Endothelial cell of umbilical vein (primary cell): ENCODE data around the gene DHX16. TPM values are rescaled to one million over a fixed set of nuclear protein-coding genes. Genes with fewer than 3 reads are reported as not detected.

Experiments used
- BruUV-seq: library from RNA; stranded (reverse); fragments of 400-500 nt; replicated peaks from 2 replicates; lab custom pipeline; 2021; lab: Mats Ljungman, UMichigan
- CTCF ChIA-PET: fragments of 300-600, 350-600 bp; sonication (Branson Sonifier 250); formaldehyde crosslinking; loops from one replicate; lab custom pipeline; 2021; ENCODE audit warnings: antibody characterized with exemption, inconsistent platforms; lab: Charles Lee
- POLR2A ChIA-PET: fragments of 300-600, 350-600 bp; sonication (Branson Sonifier 250); formaldehyde crosslinking; loops from one replicate; lab custom pipeline; 2021; ENCODE audit warnings: antibody characterized with exemption, inconsistent platforms; lab: Charles Lee
- DNase-seq: peaks from one replicate; pipeline ENCODE4 v3.0.0-alpha.2; 2011; ENCODE audit warnings: low read depth, low spot score
- FAIRE-seq: peaks from 2 replicates; lab custom pipeline; 2011; peaks lifted over from hg19 to GRCh38; lab: Jason Lieb, UNC
- H2AFZ ChIP-seq: 2 replicates; pipeline ENCODE4 v1.6.0; 2012; ENCODE audit warnings: low read depth, low read length, control low read depth, inconsistent platforms
- H3K27ac ChIP-seq: 2 replicates; pipeline ENCODE4 v1.5.1; 2011; ENCODE audit warnings: low read depth, mild to moderate bottlenecking, control low read depth, low read length, moderate library complexity; ENCODE audit not compliant: insufficient read depth
- H3K27me3 ChIP-seq, 2 experiments: 2 replicates each; pipeline versions ENCODE4 v1.6.0 to v1.6.1; 2011; ENCODE audit warnings: low read length in 2 of 2, mixed read lengths in 1 of 2; ENCODE audit not compliant: control insufficient read depth in 2 of 2, insufficient read depth in 2 of 2
- H3K36me3 ChIP-seq, 2 experiments: 2 replicates in 1 of 2; 3 replicates in 1 of 2; pipeline ENCODE4 v1.5.1; 2011; ENCODE audit warnings: low read length in 2 of 2, mild to moderate bottlenecking in 1 of 2, moderate library complexity in 1 of 2; ENCODE audit not compliant: control insufficient read depth in 2 of 2, insufficient read depth in 2 of 2; ENCODE audit errors: extremely low read depth in 1 of 2
- H3K4me1 ChIP-seq: 3 replicates; pipeline ENCODE4 v1.5.1; 2011; ENCODE audit warnings: mild to moderate bottlenecking, low read length; ENCODE audit not compliant: control insufficient read depth, insufficient read depth; ENCODE audit errors: extremely low read depth
- H3K4me2 ChIP-seq: 2 replicates; pipeline ENCODE4 v1.6.1; 2011; ENCODE audit warnings: low read length, control low read depth, mixed read lengths; ENCODE audit not compliant: insufficient read depth
- H3K4me3 ChIP-seq, 3 experiments: fragments of 200-600 bp in 1 of 3; sonication (generic), shearing (Covaris generic) in 1 of 3; replicated peaks in 1 of 3; 2 replicates each; pipeline ENCODE4 v1.5.1; 2011 to 2016; ENCODE audit warnings: control low read depth in 3 of 3, low read length in 3 of 3, mild to moderate bottlenecking in 2 of 3, inconsistent platforms in 1 of 3, low read depth in 1 of 3, moderate library complexity in 1 of 3; ENCODE audit not compliant: insufficient read depth in 1 of 3
- H3K79me2 ChIP-seq: 2 replicates; pipeline ENCODE4 v1.6.0; 2012; ENCODE audit warnings: low read length, inconsistent platforms; ENCODE audit not compliant: control insufficient read depth, insufficient read depth
- H3K9ac ChIP-seq: replicated peaks from 2 replicates; pipeline ENCODE3; 2011; ENCODE audit warnings: low read length, control low read depth; ENCODE audit not compliant: insufficient read depth; ENCODE audit errors: extremely low read depth
- H3K9me1 ChIP-seq: replicated peaks from 3 replicates; pipeline ENCODE4 v1.6.0; 2011; ENCODE audit warnings: mild to moderate bottlenecking, low read length; ENCODE audit not compliant: control insufficient read depth, insufficient read depth; ENCODE audit errors: extremely low read depth
- H3K9me3 ChIP-seq: replicated peaks from 2 replicates; pipeline ENCODE4 v1.5.1; 2012; ENCODE audit warnings: low read length, inconsistent platforms; ENCODE audit not compliant: control insufficient read depth, insufficient read depth
- H4K20me1 ChIP-seq: replicated peaks from 2 replicates; pipeline ENCODE3; 2011; ENCODE audit warnings: mild to moderate bottlenecking, low read length; ENCODE audit not compliant: control insufficient read depth, insufficient read depth; ENCODE audit errors: extremely low read depth
- EZH2 ChIP-seq: IDR thresholded peaks from 2 replicates; pipeline ENCODE4 v1.6.1; 2012; ENCODE audit warnings: borderline replicate concordance, low read depth, mild to moderate bottlenecking, moderate library complexity, low read length, inconsistent platforms; ENCODE audit not compliant: severe bottlenecking
- FOS ChIP-seq: IDR thresholded peaks from 2 replicates; pipeline ENCODE4 v1.6.1; 2011; ENCODE audit warnings: mild to moderate bottlenecking, low read length, moderate library complexity, borderline replicate concordance; ENCODE audit not compliant: insufficient read depth
- GATA2 ChIP-seq: IDR thresholded peaks from 2 replicates; pipeline ENCODE4 v1.7.0; 2011; ENCODE audit warnings: low read depth, mild to moderate bottlenecking, moderate library complexity, mixed read lengths, low read length; ENCODE audit not compliant: insufficient read length, insufficient read depth
- JUN ChIP-seq: IDR thresholded peaks from 2 replicates; pipeline ENCODE4 v1.6.1; 2011; ENCODE audit warnings: borderline replicate concordance, low read depth; ENCODE audit not compliant: insufficient read length, insufficient read depth
- MAX ChIP-seq: IDR thresholded peaks from 2 replicates; pipeline ENCODE4 v1.6.1; 2011; ENCODE audit not compliant: insufficient read depth, insufficient read length
- MYC ChIP-seq: IDR thresholded peaks from one replicate; pipeline ENCODE4 v1.6.1; 2011; ENCODE audit warnings: mild to moderate bottlenecking, low read depth, low read length
- POLR2AphosphoS5 ChIP-seq: IDR thresholded peaks from 2 replicates; pipeline ENCODE4 v1.6.1; 2012; ENCODE audit warnings: low read depth, mild to moderate bottlenecking, control low read depth, low read length, moderate library complexity; ENCODE audit not compliant: insufficient read depth
- dilution Hi-C: fragments of 300-500 bp; cut with MboI; formaldehyde crosslinking; loops from one replicate; pipeline ENCODE4 v1.15.0; 2019; ENCODE audit warnings: low sequenced_read_pairs; ENCODE audit not compliant: extremely low pct_ligation_motif_present
- intact Hi-C: fragments of 100-400 bp; cut with micrococcal nuclease; formaldehyde crosslinking; loops from one replicate; pipeline ENCODE4 v1.10.0; 2022
- polyA plus RNA-seq, 4 experiments: library from polyadenylated mRNA; depleted of rRNA in 3 of 4; stranded (reverse) in 3 of 4; unstranded in 1 of 4; fragments of >200 nt; gene quantifications; 2 replicates each; pipeline versions ENCODE4 v1.2.1 to v1.2.3, GENCODE V29; 2011 to 2012; ENCODE audit warnings: missing spikeins in 1 of 4
- total RNA-seq: library from RNA; stranded (reverse); gene quantifications from 2 replicates; pipeline ENCODE4 v1.2.3, GENCODE V29; 2021
- TF ChIP-seq, protein P1 (sequence below), 2 donors: IDR thresholded peaks; 1 replicate in 1 of 2; 2 replicates in 1 of 2; pipeline ENCODE4 v1.5.1; 2011; ENCODE audit warnings: low read length in 2 of 2, mild to moderate bottlenecking in 2 of 2, moderate library complexity in 2 of 2, control low read depth in 1 of 2, inconsistent platforms in 1 of 2, low read depth in 1 of 2; ENCODE audit not compliant: insufficient read depth in 1 of 2; ENCODE audit errors: extremely low read depth in 1 of 2

DHX16 gene
- total and polyA plus RNA-seq, 2 donors (not counting 3 experiments of a cell fraction or from before 2014, with no cell fraction given), result 38.2 to 66.5 TPM

GRCh38 chr6:30681766-30682142, 8.9 kb upstream of the DHX16 start:
- ChIA-PET CTCF (interaction anchor here (0.6 to 6.6 kb wide), 8 partner anchors 8 to 406 kb away, joined by 3 to 296 read pairs (median 10); partner anchors contain the start of genes DHX16, MDC1 and TUBB), POLR2A (interaction anchor here (0.5 to 3.7 kb wide), 4 partner anchors 9 to 154 kb away, joined by 3 to 34 read pairs (median 12); partner anchors contain the start of genes DHX16 and MDC1)
- Histone ChIP-seq H3K4me1 (peaks cover 34% of the 10 kb centered on the region), H3K9me3 (no peaks in the 10 kb centered on the region), H3K9ac (peak overlapping the region; percentile 91), H3K36me3 (peaks cover 4 to 12% of the 10 kb centered on the region in 2 experiments), H2AFZ (no peak overlapping the region), H3K4me3 (peak overlapping the region; percentile 81 to 93 (median 87)), H3K79me2 (peaks cover 85% of the 10 kb centered on the region), H4K20me1 (no peaks in the 10 kb centered on the region), H3K27me3 (no peaks in the 10 kb centered on the region), H3K4me2 (peak overlapping the region; percentile 85), H3K9me1 (no peaks in the 10 kb centered on the region), H3K27ac (peak overlapping the region; percentile 94)
- dilution Hi-C loops (no loop called here), intact Hi-C loops (loop anchor here (1.0 to 2.0 kb wide), 3 partner anchors 36 to 405 kb away; partner anchors contain the start of gene MDC1)
- TF ChIP-seq MYC, result no peak
- TF ChIP-seq JUN, result no peak
- TF ChIP-seq GATA2, result no peak
- TF ChIP-seq, protein P1, sequence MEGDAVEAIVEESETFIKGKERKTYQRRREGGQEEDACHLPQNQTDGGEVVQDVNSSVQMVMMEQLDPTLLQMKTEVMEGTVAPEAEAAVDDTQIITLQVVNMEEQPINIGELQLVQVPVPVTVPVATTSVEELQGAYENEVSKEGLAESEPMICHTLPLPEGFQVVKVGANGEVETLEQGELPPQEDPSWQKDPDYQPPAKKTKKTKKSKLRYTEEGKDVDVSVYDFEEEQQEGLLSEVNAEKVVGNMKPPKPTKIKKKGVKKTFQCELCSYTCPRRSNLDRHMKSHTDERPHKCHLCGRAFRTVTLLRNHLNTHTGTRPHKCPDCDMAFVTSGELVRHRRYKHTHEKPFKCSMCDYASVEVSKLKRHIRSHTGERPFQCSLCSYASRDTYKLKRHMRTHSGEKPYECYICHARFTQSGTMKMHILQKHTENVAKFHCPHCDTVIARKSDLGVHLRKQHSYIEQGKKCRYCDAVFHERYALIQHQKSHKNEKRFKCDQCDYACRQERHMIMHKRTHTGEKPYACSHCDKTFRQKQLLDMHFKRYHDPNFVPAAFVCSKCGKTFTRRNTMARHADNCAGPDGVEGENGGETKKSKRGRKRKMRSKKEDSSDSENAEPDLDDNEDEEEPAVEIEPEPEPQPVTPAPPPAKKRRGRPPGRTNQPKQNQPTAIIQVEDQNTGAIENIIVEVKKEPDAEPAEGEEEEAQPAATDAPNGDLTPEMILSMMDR (IDR thresholded peaks at IDR 0.05; ENCODE audit: extremely low read depth in 1 of 2, insufficient read depth in 1 of 2, low read depth in 1 of 2, low read length in 2 of 2), result no peak
- no peak for TF ChIP-seq FOS
- no peak for TF ChIP-seq MAX
- TF ChIP-seq EZH2, result no peak
- no peak for TF ChIP-seq POLR2AphosphoS5
- BruUV-seq, result TSS peak; percentile 0
- DNase-seq, result no peak
- peak; percentile 48 for FAIRE-seq
